ENCODE results near the gene HS3ST1.
A peak's percentile ranks its signal among the peaks of the same experiment; 100 is the strongest.

The HS3ST1 gene

DNA sequence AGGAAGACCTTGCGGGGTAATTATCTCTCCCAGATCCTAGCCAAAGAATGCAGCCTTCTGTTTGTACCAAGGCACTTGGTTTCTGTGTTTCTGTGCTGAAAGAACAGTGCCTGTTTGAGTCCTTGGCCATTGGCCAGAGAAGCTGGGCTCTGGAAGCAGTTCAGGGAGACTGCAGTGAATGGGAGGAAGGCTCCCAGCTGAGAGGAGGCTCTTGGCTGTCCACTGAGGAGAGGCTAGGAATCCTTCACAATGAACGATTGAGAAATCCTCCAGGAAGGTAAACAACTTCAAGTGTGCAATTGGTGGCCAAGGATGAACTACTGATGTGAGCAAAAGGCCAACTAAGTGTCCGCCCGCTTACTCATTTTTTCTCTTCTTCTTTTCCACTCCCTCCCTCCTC, 61.3 kb downstream of the HS3ST1 start:
- Histone ChIP-seq H3K79me2 (ENCODE audit: control insufficient read depth, insufficient read depth, low read length, poor library complexity) (no peaks in the 10 kb centered on the region), H3K9ac (ENCODE audit: low read length) (no peak overlapping the region), H3K79me1 (ENCODE audit: low read length) (no peaks in the 10 kb centered on the region), H3K23ac (ENCODE audit: low read length) (no peak overlapping the region), H3K27me3 (ENCODE audit: insufficient read depth, low read length) (no peaks in the 10 kb centered on the region), H2AFZ (ENCODE audit: insufficient read depth, low read length, poor library complexity) (no peak overlapping the region), H3K4me3 (ENCODE audit: low read depth, low read length) (no peak overlapping the region), H4K8ac (ENCODE audit: low read depth, low read length) (no peak overlapping the region), H3K18ac (ENCODE audit: low read length) (no peak overlapping the region), H4K91ac (ENCODE audit: low read depth, low read length) (no peak overlapping the region), H3K4me1 (ENCODE audit: control insufficient read depth in 1 of 2, insufficient read depth in 2 of 2, low read length in 2 of 2) (peaks cover 0 to 5% of the 10 kb centered on the region in 2 experiments), H2AK5ac (ENCODE audit: low read length) (no peak overlapping the region), H2BK120ac (ENCODE audit: insufficient read depth, low read length, poor library complexity) (no peak overlapping the region), H3K9me3 (ENCODE audit: insufficient read depth, low read depth, low read length) (no peaks in the 10 kb centered on the region), H4K12ac (ENCODE audit: low read depth, low read length) (no peak overlapping the region), H3K14ac (ENCODE audit: low read length) (no peak overlapping the region), H2BK5ac (ENCODE audit: low read depth, low read length, poor library complexity) (no peak overlapping the region), H3K27ac (ENCODE audit: low read depth, low read length) (no peak overlapping the region), H2BK12ac (ENCODE audit: low read length) (no peak overlapping the region), H3K4ac (ENCODE audit: low read depth, low read length) (no peak overlapping the region), H3K36me3 (ENCODE audit: control insufficient read depth in 1 of 2, insufficient read depth in 2 of 2, low read length in 2 of 2) (no peaks in the 10 kb centered on the region), H3K4me2 (ENCODE audit: low read length) (no peak overlapping the region)
- no CpG with 5 or more reads among the region's 4 CpGs for whole genome bisulfite sequencing (ENCODE audit: extremely low coverage, insufficient coverage, insufficient read length)
- DNase-seq, result no peak

GRCh38 chr4:11366859-11367258, 61.8 kb downstream of the HS3ST1 start:
- no peak overlapping the region for H3K4me2 ChIP-seq (ENCODE audit: low read length)
- no peak overlapping the region for H3K9ac ChIP-seq (ENCODE audit: low read length)
- no peak overlapping the region for H2BK120ac ChIP-seq (ENCODE audit: insufficient read depth, low read length, poor library complexity)
- no peak overlapping the region for H3K23ac ChIP-seq (ENCODE audit: low read length)
- H3K36me3 ChIP-seq (ENCODE audit: control insufficient read depth in 1 of 2, insufficient read depth in 2 of 2, low read length in 2 of 2), result no peaks in the 10 kb centered on the region
- no peak overlapping the region for H3K14ac ChIP-seq (ENCODE audit: low read length)
- H3K4me1 ChIP-seq (ENCODE audit: control insufficient read depth in 1 of 2, insufficient read depth in 2 of 2, low read length in 2 of 2), result peaks cover 0 to 5% of the 10 kb centered on the region in 2 experiments
- H4K91ac ChIP-seq (ENCODE audit: low read depth, low read length), result no peak overlapping the region
- no peak overlapping the region for H2BK5ac ChIP-seq (ENCODE audit: low read depth, low read length, poor library complexity)
- H4K12ac ChIP-seq (ENCODE audit: low read depth, low read length), result no peak overlapping the region
- H2BK12ac ChIP-seq (ENCODE audit: low read length), result no peak overlapping the region
- no peak overlapping the region for H2AK5ac ChIP-seq (ENCODE audit: low read length)
- no peaks in the 10 kb centered on the region for H3K9me3 ChIP-seq (ENCODE audit: insufficient read depth, low read depth, low read length)
- no peak for DNase-seq
- H3K18ac ChIP-seq (ENCODE audit: low read length), result no peak overlapping the region
- no peak overlapping the region for H3K4me3 ChIP-seq (ENCODE audit: low read depth, low read length)
- H3K79me2 ChIP-seq (ENCODE audit: control insufficient read depth, insufficient read depth, low read length, poor library complexity), result no peaks in the 10 kb centered on the region
- H3K27me3 ChIP-seq (ENCODE audit: insufficient read depth, low read length), result no peaks in the 10 kb centered on the region
- H3K27ac ChIP-seq (ENCODE audit: low read depth, low read length), result no peak overlapping the region
- no peaks in the 10 kb centered on the region for H3K79me1 ChIP-seq (ENCODE audit: low read length)
- no peak overlapping the region for H4K8ac ChIP-seq (ENCODE audit: low read depth, low read length)
- H2AFZ ChIP-seq (ENCODE audit: insufficient read depth, low read length, poor library complexity), result no peak overlapping the region
- H3K4ac ChIP-seq (ENCODE audit: low read depth, low read length), result no peak overlapping the region

DNA sequence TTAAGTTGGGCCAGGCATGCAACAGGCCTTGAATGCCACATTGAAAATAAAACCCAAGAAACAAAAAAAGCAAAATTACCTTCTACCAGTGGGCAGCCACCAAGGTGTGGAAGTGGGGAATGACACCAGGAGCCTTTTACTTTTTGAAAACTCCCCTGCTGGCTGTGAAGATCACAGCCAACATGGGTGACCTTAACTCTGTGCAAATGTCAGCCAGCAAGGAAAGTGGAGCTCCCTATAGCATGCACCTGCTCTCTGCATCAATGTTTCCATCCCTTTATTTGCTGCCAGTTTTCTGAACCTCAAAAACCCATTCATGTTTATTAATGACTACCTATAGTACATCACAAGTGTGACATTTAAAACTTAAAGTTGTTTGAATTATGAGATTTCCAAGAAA, 63.7 kb downstream of the HS3ST1 start:
- H3K9ac ChIP-seq (ENCODE audit: low read length), result no peak overlapping the region
- peaks cover 0 to 5% of the 10 kb centered on the region in 2 experiments for H3K4me1 ChIP-seq (ENCODE audit: control insufficient read depth in 1 of 2, insufficient read depth in 2 of 2, low read length in 2 of 2)
- no peak overlapping the region for H3K27ac ChIP-seq (ENCODE audit: low read depth, low read length)
- H3K36me3 ChIP-seq (ENCODE audit: control insufficient read depth in 1 of 2, insufficient read depth in 2 of 2, low read length in 2 of 2), result no peaks in the 10 kb centered on the region
- no peak overlapping the region for H4K12ac ChIP-seq (ENCODE audit: low read depth, low read length)
- H3K14ac ChIP-seq (ENCODE audit: low read length), result no peak overlapping the region
- H2BK120ac ChIP-seq (ENCODE audit: insufficient read depth, low read length, poor library complexity), result no peak overlapping the region
- no peak overlapping the region for H2BK12ac ChIP-seq (ENCODE audit: low read length)
- no peak overlapping the region for H3K18ac ChIP-seq (ENCODE audit: low read length)
- DNase-seq, result no peak
- H3K79me1 ChIP-seq (ENCODE audit: low read length), result no peaks in the 10 kb centered on the region
- H3K4me3 ChIP-seq (ENCODE audit: low read depth, low read length), result no peak overlapping the region
- no peak overlapping the region for H3K4me2 ChIP-seq (ENCODE audit: low read length)
- H2BK5ac ChIP-seq (ENCODE audit: low read depth, low read length, poor library complexity), result no peak overlapping the region
- no peak overlapping the region for H4K8ac ChIP-seq (ENCODE audit: low read depth, low read length)
- H3K27me3 ChIP-seq (ENCODE audit: insufficient read depth, low read length), result no peaks in the 10 kb centered on the region
- no peak overlapping the region for H2AK5ac ChIP-seq (ENCODE audit: low read length)
- H4K91ac ChIP-seq (ENCODE audit: low read depth, low read length), result no peak overlapping the region
- no peaks in the 10 kb centered on the region for H3K9me3 ChIP-seq (ENCODE audit: insufficient read depth, low read depth, low read length)
- no peaks in the 10 kb centered on the region for H3K79me2 ChIP-seq (ENCODE audit: control insufficient read depth, insufficient read depth, low read length, poor library complexity)
- H3K23ac ChIP-seq (ENCODE audit: low read length), result no peak overlapping the region
- no peak overlapping the region for H3K4ac ChIP-seq (ENCODE audit: low read depth, low read length)
- no peak overlapping the region for H2AFZ ChIP-seq (ENCODE audit: insufficient read depth, low read length, poor library complexity)

DNA sequence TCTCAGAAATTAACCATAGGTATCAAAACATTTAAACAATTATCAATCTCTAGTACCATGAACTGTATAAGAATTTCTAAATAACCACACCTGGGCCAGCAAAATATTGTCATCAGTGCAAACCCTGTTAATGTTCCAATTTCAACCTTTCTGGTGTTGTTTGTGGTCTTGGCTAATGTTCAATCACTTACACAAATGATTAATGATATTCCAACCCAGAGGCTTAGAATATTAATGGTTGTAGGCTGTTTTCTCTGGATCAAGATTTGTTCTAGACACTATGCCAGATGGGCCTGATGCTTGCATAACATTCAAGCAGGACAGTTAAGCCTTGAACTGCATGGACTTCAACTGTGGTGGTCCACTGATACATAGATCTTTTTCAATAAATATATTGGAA, 69.1 kb downstream of the HS3ST1 start:
- Histone ChIP-seq H3K18ac (ENCODE audit: low read length) (no peak overlapping the region), H3K4me3 (ENCODE audit: low read depth, low read length) (no peak overlapping the region)

GRCh38 chr4:11355226-11355625, 73.5 kb downstream of the HS3ST1 start:
- H3K4me1 ChIP-seq (ENCODE audit: control insufficient read depth in 1 of 2, insufficient read depth in 2 of 2, low read length in 2 of 2), result no peaks in the 10 kb centered on the region
- no peaks in the 10 kb centered on the region for H3K9me3 ChIP-seq (ENCODE audit: insufficient read depth, low read depth, low read length)
- H4K12ac ChIP-seq (ENCODE audit: low read depth, low read length), result no peak overlapping the region
- H3K27me3 ChIP-seq (ENCODE audit: insufficient read depth, low read length), result no peaks in the 10 kb centered on the region
- H2AFZ ChIP-seq (ENCODE audit: insufficient read depth, low read length, poor library complexity), result no peak overlapping the region
- H3K4me2 ChIP-seq (ENCODE audit: low read length), result no peak overlapping the region
- no peak overlapping the region for H3K4me3 ChIP-seq (ENCODE audit: low read depth, low read length)
- H2BK5ac ChIP-seq (ENCODE audit: low read depth, low read length, poor library complexity), result no peak overlapping the region
- WGBS (ENCODE audit: extremely low coverage, insufficient coverage, insufficient read length), result no CpG with 5 or more reads among the region's 8 CpGs
- no peak overlapping the region for H2BK120ac ChIP-seq (ENCODE audit: insufficient read depth, low read length, poor library complexity)
- H3K23ac ChIP-seq (ENCODE audit: low read length), result no peak overlapping the region
- H2AK5ac ChIP-seq (ENCODE audit: low read length), result no peak overlapping the region
- H4K8ac ChIP-seq (ENCODE audit: low read depth, low read length), result no peak overlapping the region
- no peaks in the 10 kb centered on the region for H3K79me1 ChIP-seq (ENCODE audit: low read length)
- H3K27ac ChIP-seq (ENCODE audit: low read depth, low read length), result no peak overlapping the region
- H2BK12ac ChIP-seq (ENCODE audit: low read length), result no peak overlapping the region
- no peaks in the 10 kb centered on the region for H3K36me3 ChIP-seq (ENCODE audit: control insufficient read depth in 1 of 2, insufficient read depth in 2 of 2, low read length in 2 of 2)
- H4K91ac ChIP-seq (ENCODE audit: low read depth, low read length), result no peak overlapping the region
- no peak overlapping the region for H3K9ac ChIP-seq (ENCODE audit: low read length)
- no peak overlapping the region for H3K18ac ChIP-seq (ENCODE audit: low read length)
- H3K79me2 ChIP-seq (ENCODE audit: control insufficient read depth, insufficient read depth, low read length, poor library complexity), result no peaks in the 10 kb centered on the region
- DNase-seq, result peak; percentile 34 to 78
- no peak overlapping the region for H3K14ac ChIP-seq (ENCODE audit: low read length)
- H3K4ac ChIP-seq (ENCODE audit: low read depth, low read length), result no peak overlapping the region

More for the DNA sequence above, 69.1 kb downstream of the HS3ST1 start:
- no peak overlapping the region for H4K12ac ChIP-seq (ENCODE audit: low read depth, low read length)
- no peaks in the 10 kb centered on the region for H3K4me1 ChIP-seq (ENCODE audit: control insufficient read depth in 1 of 2, insufficient read depth in 2 of 2, low read length in 2 of 2)
- H4K8ac ChIP-seq (ENCODE audit: low read depth, low read length), result no peak overlapping the region
- H2BK12ac ChIP-seq (ENCODE audit: low read length), result no peak overlapping the region
- no peak overlapping the region for H3K23ac ChIP-seq (ENCODE audit: low read length)
- H3K4ac ChIP-seq (ENCODE audit: low read depth, low read length), result no peak overlapping the region
- no peaks in the 10 kb centered on the region for H3K79me2 ChIP-seq (ENCODE audit: control insufficient read depth, insufficient read depth, low read length, poor library complexity)
- no peak overlapping the region for H3K14ac ChIP-seq (ENCODE audit: low read length)
- H4K91ac ChIP-seq (ENCODE audit: low read depth, low read length), result no peak overlapping the region
- no peak overlapping the region for H2BK5ac ChIP-seq (ENCODE audit: low read depth, low read length, poor library complexity)
- no peaks in the 10 kb centered on the region for H3K9me3 ChIP-seq (ENCODE audit: insufficient read depth, low read depth, low read length)
- no peak overlapping the region for H3K9ac ChIP-seq (ENCODE audit: low read length)
- no peak overlapping the region for H3K27ac ChIP-seq (ENCODE audit: low read depth, low read length)
- H2AFZ ChIP-seq (ENCODE audit: insufficient read depth, low read length, poor library complexity), result no peak overlapping the region
- H3K79me1 ChIP-seq (ENCODE audit: low read length), result no peaks in the 10 kb centered on the region
- no peak overlapping the region for H2BK120ac ChIP-seq (ENCODE audit: insufficient read depth, low read length, poor library complexity)
- H3K27me3 ChIP-seq (ENCODE audit: insufficient read depth, low read length), result no peaks in the 10 kb centered on the region
- H3K36me3 ChIP-seq (ENCODE audit: control insufficient read depth in 1 of 2, insufficient read depth in 2 of 2, low read length in 2 of 2), result no peaks in the 10 kb centered on the region
- H2AK5ac ChIP-seq (ENCODE audit: low read length), result no peak overlapping the region
- no peak overlapping the region for H3K4me2 ChIP-seq (ENCODE audit: low read length)
- DNase-seq, result no peak
